SK-N-SH (cell line): ENCODE data around the gene ADGRD2.

Experiments
- FOXJ3 ChIP-seq: sonication (generic); formaldehyde crosslinking; IDR thresholded peaks from 2 replicates; pipeline ENCODE4 v1.5.1; 2020; ENCODE audit warnings: mild to moderate bottlenecking, missing genetic modification reagents
- NFIC ChIP-seq: IDR thresholded peaks from 2 replicates; pipeline ENCODE4 v1.4.0; 2012; ENCODE audit warnings: borderline replicate concordance
- SIN3A ChIP-seq: IDR thresholded peaks from 2 replicates; pipeline ENCODE4 v1.6.1; 2012; ENCODE audit warnings: low read depth, mild to moderate bottlenecking, low read length, moderate library complexity, borderline replicate concordance
- SMC3 ChIP-seq: IDR thresholded peaks from 2 replicates; pipeline ENCODE4 v1.6.1; 2012; ENCODE audit warnings: low read depth, low read length, improper control_type of control experiment

- TF ChIP-seq SIN3A (no peak), SMC3 (no peak), FOXJ3 (CRISPR knock-in tag) (no peak), NFIC (no peak)
Measured at GRCh38 chr9:124500028-124500795, 50.0 kb downstream of the ADGRD2 start.
